Spleen (tissue), 7 donors: ENCODE results near the gene HNRNPA2B1.

Experiments
- POLR2A ChIP-seq, 3 donors: fragments of 450-650 bp; IDR thresholded peaks; one replicate each; pipeline ENCODE4 v1.5.1; 2017; ENCODE audit warnings: antibody characterized with exemption in 3 of 3, mild to moderate bottlenecking in 1 of 3
- POLR2AphosphoS5 ChIP-seq, 3 donors: sonication (generic); formaldehyde crosslinking; IDR thresholded peaks; one replicate each; pipeline ENCODE4 v1.5.1; 2017; ENCODE audit warnings: antibody characterized with exemption in 3 of 3
- TF ChIP-seq, protein P1 (sequence below), 11 experiments: fragments of 200-600 bp in 7 of 11; fragments of 450-650 bp in 4 of 11; sonication (generic) in 4 of 11; IDR thresholded peaks in 8 of 11; conservative IDR thresholded peaks in 3 of 11; 1 replicate in 7 of 11; 2 replicates in 4 of 11; pipeline versions ENCODE4 v1.4.0 to v1.8.0; 2016 to 2021; ENCODE audit warnings: antibody characterized with exemption in 11 of 11, inconsistent platforms in 4 of 11, mild to moderate bottlenecking in 1 of 11
- donor health status: DM: no; HTN: no; CAD: no; lungs with moderate emphysema.
- donor health status: DM: no; HTN: no; CAD: no.
- donor health status: DM: no; HTN: no; CAD: no.

DNA sequence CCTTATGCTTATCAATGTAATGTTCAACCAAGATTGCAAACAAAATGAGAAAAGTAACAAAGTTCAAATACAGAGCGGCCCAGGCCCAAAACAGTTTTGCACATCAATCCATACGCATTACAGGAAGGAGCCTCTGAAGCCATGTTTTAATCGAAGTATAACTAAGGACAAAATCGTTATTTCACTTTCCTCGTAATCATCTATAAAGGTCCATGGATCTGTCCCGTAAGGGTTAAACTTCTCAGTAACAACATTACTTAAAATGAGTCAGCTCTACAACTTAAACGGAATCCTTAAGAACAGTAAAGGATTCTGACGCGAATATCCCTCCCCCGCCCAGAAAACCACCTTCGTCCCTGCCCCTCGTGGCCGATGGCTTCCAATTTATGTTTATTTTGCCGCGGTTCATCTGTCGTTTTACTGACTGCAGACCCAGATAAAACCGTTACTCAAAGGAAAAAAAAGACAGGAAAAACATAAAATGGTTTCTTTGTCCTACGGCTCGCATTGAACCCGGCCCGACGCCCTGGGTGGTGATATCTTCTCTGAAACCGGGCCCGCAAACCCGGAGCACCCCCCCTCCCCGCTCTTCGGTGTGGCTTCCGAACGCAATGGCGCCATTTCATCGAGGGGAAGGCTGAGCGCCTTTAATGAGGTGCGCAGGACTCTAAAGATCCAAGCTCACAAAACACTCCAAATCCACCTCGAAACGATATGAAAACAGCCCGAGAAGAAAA is 1.1 kb downstream of the HNRNPA2B1 start:
- peak in 1 of 3 donors; percentile 53 for TF ChIP-seq POLR2AphosphoS5 (IDR thresholded peaks at IDR 0.05)
- TF ChIP-seq, protein P1, sequence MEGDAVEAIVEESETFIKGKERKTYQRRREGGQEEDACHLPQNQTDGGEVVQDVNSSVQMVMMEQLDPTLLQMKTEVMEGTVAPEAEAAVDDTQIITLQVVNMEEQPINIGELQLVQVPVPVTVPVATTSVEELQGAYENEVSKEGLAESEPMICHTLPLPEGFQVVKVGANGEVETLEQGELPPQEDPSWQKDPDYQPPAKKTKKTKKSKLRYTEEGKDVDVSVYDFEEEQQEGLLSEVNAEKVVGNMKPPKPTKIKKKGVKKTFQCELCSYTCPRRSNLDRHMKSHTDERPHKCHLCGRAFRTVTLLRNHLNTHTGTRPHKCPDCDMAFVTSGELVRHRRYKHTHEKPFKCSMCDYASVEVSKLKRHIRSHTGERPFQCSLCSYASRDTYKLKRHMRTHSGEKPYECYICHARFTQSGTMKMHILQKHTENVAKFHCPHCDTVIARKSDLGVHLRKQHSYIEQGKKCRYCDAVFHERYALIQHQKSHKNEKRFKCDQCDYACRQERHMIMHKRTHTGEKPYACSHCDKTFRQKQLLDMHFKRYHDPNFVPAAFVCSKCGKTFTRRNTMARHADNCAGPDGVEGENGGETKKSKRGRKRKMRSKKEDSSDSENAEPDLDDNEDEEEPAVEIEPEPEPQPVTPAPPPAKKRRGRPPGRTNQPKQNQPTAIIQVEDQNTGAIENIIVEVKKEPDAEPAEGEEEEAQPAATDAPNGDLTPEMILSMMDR (IDR thresholded peaks at IDR 0.05 in 8 of 11, conservative IDR thresholded peaks at IDR 0.05 in 3 of 11): no peak
- no peak for TF ChIP-seq POLR2A (IDR thresholded peaks at IDR 0.05)
